Measurements from ENCODE around the gene STXBP3.

DNA sequence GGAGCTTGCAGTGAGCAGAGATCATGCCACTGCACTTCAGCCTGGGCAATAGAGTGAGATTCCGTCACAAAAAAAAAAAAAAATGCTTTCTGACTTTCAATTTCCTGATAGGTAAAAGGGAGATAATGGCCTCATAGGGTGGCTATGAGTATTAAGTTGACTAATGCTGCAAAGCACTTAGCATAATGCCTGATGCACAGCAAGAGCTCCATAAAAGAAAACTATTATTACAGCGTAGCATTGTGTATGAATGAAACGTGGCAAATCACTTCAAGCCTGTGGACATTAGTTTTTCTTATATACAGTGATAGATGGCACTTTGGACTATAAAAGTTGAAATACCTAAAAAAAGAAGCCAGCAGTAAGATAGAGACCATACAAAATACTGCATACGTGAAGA lies 17.0 kb upstream of the STXBP3 start:
- TF ChIP-seq, protein P1, sequence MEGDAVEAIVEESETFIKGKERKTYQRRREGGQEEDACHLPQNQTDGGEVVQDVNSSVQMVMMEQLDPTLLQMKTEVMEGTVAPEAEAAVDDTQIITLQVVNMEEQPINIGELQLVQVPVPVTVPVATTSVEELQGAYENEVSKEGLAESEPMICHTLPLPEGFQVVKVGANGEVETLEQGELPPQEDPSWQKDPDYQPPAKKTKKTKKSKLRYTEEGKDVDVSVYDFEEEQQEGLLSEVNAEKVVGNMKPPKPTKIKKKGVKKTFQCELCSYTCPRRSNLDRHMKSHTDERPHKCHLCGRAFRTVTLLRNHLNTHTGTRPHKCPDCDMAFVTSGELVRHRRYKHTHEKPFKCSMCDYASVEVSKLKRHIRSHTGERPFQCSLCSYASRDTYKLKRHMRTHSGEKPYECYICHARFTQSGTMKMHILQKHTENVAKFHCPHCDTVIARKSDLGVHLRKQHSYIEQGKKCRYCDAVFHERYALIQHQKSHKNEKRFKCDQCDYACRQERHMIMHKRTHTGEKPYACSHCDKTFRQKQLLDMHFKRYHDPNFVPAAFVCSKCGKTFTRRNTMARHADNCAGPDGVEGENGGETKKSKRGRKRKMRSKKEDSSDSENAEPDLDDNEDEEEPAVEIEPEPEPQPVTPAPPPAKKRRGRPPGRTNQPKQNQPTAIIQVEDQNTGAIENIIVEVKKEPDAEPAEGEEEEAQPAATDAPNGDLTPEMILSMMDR (IDR thresholded peaks at IDR 0.05): no peak
- TF ChIP-seq POLR2A (IDR thresholded peaks at IDR 0.05): no peak
